HCT116 (cell line): ENCODE results near the gene KRTAP4-8. TPM values are rescaled to one million over a fixed set of nuclear protein-coding genes. Genes with fewer than 3 reads are reported as not detected.

ENCODE experiments used
- ATAC-seq: fragments of 200-7000 bp; cut with Tn5 transposase; 2 replicates; pipeline ENCODE4 v1.9.1; 2020; ENCODE audit warnings: mild to moderate bottlenecking, moderate library complexity
- BruUV-seq: library from RNA; stranded (reverse); fragments of 400-500 nt; replicated peaks from 2 replicates; lab custom pipeline; 2021; lab: Mats Ljungman, UMichigan
- CTCF ChIA-PET: fragments of 300-600 bp; sonication (Branson Sonifier 250); formaldehyde crosslinking; loops from one replicate; lab custom pipeline; 2021; ENCODE audit warnings: antibody characterized with exemption; lab: Charles Lee
- POLR2A ChIA-PET: fragments of 300-600, 350-600 bp; sonication (Branson Sonifier 250); formaldehyde crosslinking; loops from one replicate; lab custom pipeline; 2021; ENCODE audit warnings: antibody characterized with exemption; lab: Charles Lee
- RAD21 ChIA-PET, 2 experiments: fragments of 300-600 bp; sonication (Branson Sonifier 250); formaldehyde crosslinking; loops; one replicate each; lab custom pipeline; 2023; ENCODE audit warnings: low total read pairs in 2 of 2; ENCODE audit not compliant: uncharacterized antibody in 2 of 2, unreplicated experiment in 2 of 2, low non-redundant PET in 1 of 2; lab: Charles Lee
- DNase-seq: peaks from one replicate; pipeline ENCODE4 v3.0.0-alpha.2; 2010; ENCODE audit warnings: low read depth, low spot score
- H2AFZ ChIP-seq: fragments of 200-600 bp; shearing (Covaris generic), sonication (generic); 2 replicates; pipeline ENCODE4 v1.6.1; 2017; ENCODE audit warnings: low read depth, mixed run types, mixed read lengths, antibody characterized with exemption, low read length; ENCODE audit not compliant: poor library complexity, severe bottlenecking
- H3K27ac ChIP-seq: 2 replicates; pipeline ENCODE4 v1.5.1; 2012; ENCODE audit warnings: low read depth, low read length
- H3K27me3 ChIP-seq: fragments of 200-600 bp; sonication (generic); 2 replicates; pipeline ENCODE4 v1.6.1; 2016; ENCODE audit warnings: mixed run types, low read length, mixed read lengths; ENCODE audit not compliant: insufficient read depth
- H3K36me3 ChIP-seq, 2 experiments: fragments of 200-500 bp in 1 of 2; fragments of 200-600 bp in 1 of 2; sonication (Bioruptor generic) in 1 of 2; sonication (generic) in 1 of 2; 2 replicates each; pipeline versions ENCODE4 v1.5.1 to v1.6.1; 2014 to 2016; ENCODE audit warnings: low read length in 2 of 2, inconsistent platforms in 1 of 2, mixed read lengths in 1 of 2, mixed run types in 1 of 2; ENCODE audit not compliant: insufficient read depth in 2 of 2, control insufficient read depth in 1 of 2
- H3K4me1 ChIP-seq, 2 experiments: fragments of 200-600 bp in 1 of 2; sonication (generic) in 1 of 2; 2 replicates each; pipeline versions ENCODE4 v1.5.1 to v1.6.1; 2012 to 2017; ENCODE audit warnings: low read length in 2 of 2, inconsistent platforms in 1 of 2, mild to moderate bottlenecking in 1 of 2, mixed read lengths in 1 of 2, mixed run types in 1 of 2, moderate library complexity in 1 of 2; ENCODE audit not compliant: insufficient read depth in 2 of 2, control insufficient read depth in 1 of 2
- H3K4me2 ChIP-seq: fragments of 200-600 bp; sonication (generic); 2 replicates; pipeline ENCODE4 v1.6.1; 2017; ENCODE audit warnings: mixed run types, low read length, mixed read lengths
- H3K4me3 ChIP-seq, 2 experiments: fragments of 200-600 bp in 1 of 2; sonication (generic) in 1 of 2; replicated peaks in 1 of 2; 2 replicates each; pipeline ENCODE4 v1.5.1; 2011 to 2016; ENCODE audit warnings: low read length in 2 of 2, control low read depth in 1 of 2, low read depth in 1 of 2, mild to moderate bottlenecking in 1 of 2, mixed read lengths in 1 of 2, mixed run types in 1 of 2
- H3K79me2 ChIP-seq: fragments of 200-600 bp; sonication (generic); 2 replicates; pipeline ENCODE4 v1.6.1; 2017; ENCODE audit warnings: mild to moderate bottlenecking, mixed run types, low read length, moderate library complexity, mixed read lengths; ENCODE audit not compliant: insufficient read depth
- H3K9ac ChIP-seq: fragments of 200-600 bp; sonication (generic); 2 replicates; pipeline ENCODE4 v1.6.1; 2016; ENCODE audit warnings: low read length, mixed read lengths
- H3K9me2 ChIP-seq: fragments of 200-600 bp; sonication (generic), shearing (Covaris generic); 2 replicates; pipeline ENCODE4 v1.6.1; 2017; ENCODE audit warnings: mixed run types, mild to moderate bottlenecking, moderate library complexity; ENCODE audit not compliant: insufficient read depth
- H3K9me3 ChIP-seq, 2 experiments: fragments of 200-500 bp in 1 of 2; fragments of 200-600 bp in 1 of 2; sonication (Bioruptor generic) in 1 of 2; sonication (generic) in 1 of 2; 2 replicates each; pipeline ENCODE4 v1.6.1; 2014 to 2017; ENCODE audit warnings: low read length in 2 of 2, mixed read lengths in 2 of 2, inconsistent platforms in 1 of 2, low read depth in 1 of 2, mild to moderate bottlenecking in 1 of 2, mixed run types in 1 of 2, moderate library complexity in 1 of 2; ENCODE audit not compliant: control insufficient read depth in 1 of 2, insufficient read depth in 1 of 2
- H4K20me1 ChIP-seq: fragments of 200-600 bp; sonication (generic), shearing (Covaris generic); 2 replicates; pipeline ENCODE4 v1.6.1; 2017; ENCODE audit warnings: mixed run types, mild to moderate bottlenecking, moderate library complexity; ENCODE audit not compliant: insufficient read depth
- ATF3 ChIP-seq: IDR thresholded peaks from 2 replicates; pipeline ENCODE4 v1.6.1; 2012
- CBX3 ChIP-seq: IDR thresholded peaks from 2 replicates; pipeline ENCODE4 v1.6.1; 2012; ENCODE audit warnings: low read depth
- EZH2 ChIP-seq: fragments of 200-600 bp; sonication (generic); IDR thresholded peaks from 2 replicates; pipeline ENCODE4 v1.6.1; 2017; ENCODE audit warnings: antibody characterized with exemption, mixed run types
- JUND ChIP-seq: IDR thresholded peaks from 2 replicates; pipeline ENCODE4 v1.6.1; 2012
- MAX ChIP-seq: IDR thresholded peaks from 2 replicates; pipeline ENCODE4 v1.6.1; 2012
- POLR2AphosphoS5 ChIP-seq: IDR thresholded peaks from 2 replicates; pipeline ENCODE4 v1.6.1; 2011; ENCODE audit warnings: mild to moderate bottlenecking, low read depth, low read length, moderate library complexity
- RAD21 ChIP-seq: IDR thresholded peaks from 2 replicates; pipeline ENCODE4 v1.6.1; 2012; ENCODE audit warnings: low read depth, mild to moderate bottlenecking
- REST ChIP-seq: IDR thresholded peaks from 2 replicates; pipeline ENCODE4 v1.6.1; 2012; ENCODE audit warnings: low read depth
- SIN3A ChIP-seq: IDR thresholded peaks from 2 replicates; pipeline ENCODE4 v1.6.1; 2012; ENCODE audit warnings: low read depth
- SP1 ChIP-seq: IDR thresholded peaks from 2 replicates; pipeline ENCODE4 v1.6.1; 2012; ENCODE audit warnings: low read depth
- TCF7L2 ChIP-seq: IDR thresholded peaks from 2 replicates; pipeline ENCODE4 v1.7.0; 2011; ENCODE audit warnings: borderline replicate concordance, inconsistent platforms; ENCODE audit not compliant: insufficient read depth, insufficient read length; ENCODE audit errors: extremely low read depth
- ZBTB33 ChIP-seq: IDR thresholded peaks from 2 replicates; pipeline ENCODE4 v1.6.1; 2011; ENCODE audit warnings: mild to moderate bottlenecking, low read length, moderate library complexity; ENCODE audit not compliant: insufficient replicate concordance; ENCODE audit errors: extremely low read depth
- ZFX ChIP-seq: fragments of 450-650 bp; IDR thresholded peaks from 2 replicates; pipeline ENCODE4 v1.6.1; 2017
- ZNF274 ChIP-seq: fragments of 200-500 bp; sonication (Bioruptor generic); IDR thresholded peaks from 2 replicates; pipeline ENCODE4 v1.6.1; 2014; ENCODE audit warnings: mild to moderate bottlenecking, low read depth, low read length, inconsistent platforms
- intact Hi-C: fragments of 100-400 bp; cut with micrococcal nuclease; formaldehyde crosslinking; loops from 2 replicates; pipeline ENCODE4 v1.10.0; 2022
- total RNA-seq: library from RNA; stranded (reverse); gene quantifications from one replicate; pipeline ENCODE4 v1.2.1, GENCODE V29; 2021; ENCODE audit not compliant: unreplicated experiment

Gene KRTAP4-8
- total RNA-seq, 1 experiment from 2014 or later: not detected

- BruUV-seq: no TSS peak
- ATAC-seq (peak; percentile 34), DNase-seq (no peak)
- no peaks in the 10 kb centered on the region for H4K20me1 ChIP-seq
- H3K27me3 ChIP-seq: no peaks in the 10 kb centered on the region
- no peak overlapping the region for H2AFZ ChIP-seq
- H3K4me3 ChIP-seq: no peak overlapping the region
- ChIA-PET RAD21 (no interaction called here), POLR2A (no interaction called here), CTCF (no interaction called here)
- intact Hi-C loops: no loop called here
- H3K9ac ChIP-seq: no peak overlapping the region
- no peak overlapping the region for H3K4me2 ChIP-seq
- H3K9me3 ChIP-seq: no peaks in the 10 kb centered on the region; a peak in 1 of 4 replicates
- peaks cover under 1 to 61% of the 10 kb centered on the region in 2 experiments; a peak in 3 of 4 replicates for H3K4me1 ChIP-seq
- peak overlapping the region; percentile 62 for H3K27ac ChIP-seq
- H3K79me2 ChIP-seq: peaks cover 38% of the 10 kb centered on the region
- no peaks in the 10 kb centered on the region for H3K9me2 ChIP-seq
- H3K36me3 ChIP-seq: peaks cover 0 to 74% of the 10 kb centered on the region in 2 experiments; a peak in 2 of 4 replicates
- TF ChIP-seq JUND (no peak), TCF7L2 (peak; percentile 93), MAX (peak; percentile 25; the same call in 1 of the 2 replicates), POLR2AphosphoS5 (peak; percentile 42; the same call in 1 of the 2 replicates), RAD21 (no peak)
Measured at GRCh38 chr17:41071606-41072360, 26.2 kb downstream of the KRTAP4-8 start.

- no peaks in the 10 kb centered on the region; a peak in 1 of 4 replicates for H3K9me3 ChIP-seq
- H4K20me1 ChIP-seq: no peaks in the 10 kb centered on the region
- peaks cover 9 to 69% of the 10 kb centered on the region in 2 experiments for H3K4me1 ChIP-seq
- peaks cover 10% of the 10 kb centered on the region for H3K79me2 ChIP-seq
- no TSS peak for BruUV-seq
- H3K4me3 ChIP-seq: no peak overlapping the region
- DNase-seq (no peak), ATAC-seq (no peak)
- POLR2A ChIA-PET: no interaction called here
- no peak overlapping the region for H3K9ac ChIP-seq
- H3K27me3 ChIP-seq: no peaks in the 10 kb centered on the region
- H3K36me3 ChIP-seq: peaks cover 0 to 51% of the 10 kb centered on the region in 2 experiments; a peak in 2 of 4 replicates
- no peak overlapping the region for H3K27ac ChIP-seq
- H2AFZ ChIP-seq: no peak overlapping the region
- CTCF ChIA-PET: no interaction called here
- RAD21 ChIA-PET: no interaction called here
- H3K9me2 ChIP-seq: no peaks in the 10 kb centered on the region
- H3K4me2 ChIP-seq: no peak overlapping the region
- intact Hi-C loops: no loop called here
- TF ChIP-seq ZNF274 (no peak), EZH2 (no peak), TCF7L2 (no peak), ZBTB33 (no peak), CBX3 (no peak), RAD21 (no peak), ATF3 (no peak), ZFX (no peak), SIN3A (no peak), REST (no peak), SP1 (no peak)
Measured at GRCh38 chr17:41069031-41069430, 28.9 kb downstream of the KRTAP4-8 start.
